T-helper 22 cell (primary cell): ENCODE measurements around the gene DLG5.

Experiments
- DNase-seq: peaks from one replicate; pipeline ENCODE4 v3.0.0-alpha.2; 2020; ENCODE audit warnings: low read depth

The DLG5 gene

DNA sequence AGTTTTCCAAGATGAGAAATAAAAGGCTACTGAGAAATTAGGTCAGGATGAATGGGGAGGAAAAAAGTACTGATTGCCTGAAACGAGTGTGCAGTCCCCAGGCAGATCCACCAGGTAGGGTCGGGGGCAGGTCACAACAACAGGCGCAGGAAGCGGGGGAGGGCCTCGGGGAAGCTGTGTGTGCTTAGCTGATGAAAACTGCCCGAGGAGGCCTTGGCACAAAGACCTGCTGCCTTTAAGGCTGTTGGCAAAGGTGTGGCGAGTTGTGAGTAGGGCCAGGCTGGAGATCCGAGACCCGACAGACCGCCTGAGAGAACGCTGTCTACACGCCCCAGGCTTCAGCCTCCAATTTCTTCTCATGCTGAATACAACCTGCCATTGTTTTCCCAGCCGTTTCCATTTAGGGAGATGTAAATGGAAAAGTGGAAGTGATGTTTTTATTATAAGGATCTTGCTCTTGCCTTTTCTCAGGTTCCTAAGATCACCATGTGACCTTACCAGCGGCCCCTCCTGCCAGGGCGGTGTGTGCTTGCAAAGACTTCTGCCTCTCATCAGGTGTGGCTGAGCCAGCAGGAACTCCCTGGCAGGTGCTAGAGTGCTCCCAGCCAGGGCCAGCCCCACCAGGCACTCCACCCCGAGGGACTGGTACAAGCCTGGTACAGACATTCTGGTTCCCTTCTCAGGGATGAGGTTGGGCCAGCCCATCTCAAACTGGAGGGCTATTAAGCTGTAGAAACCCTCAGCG, 60.8 kb downstream of the DLG5 start:
- DNase-seq = no peak

DNA sequence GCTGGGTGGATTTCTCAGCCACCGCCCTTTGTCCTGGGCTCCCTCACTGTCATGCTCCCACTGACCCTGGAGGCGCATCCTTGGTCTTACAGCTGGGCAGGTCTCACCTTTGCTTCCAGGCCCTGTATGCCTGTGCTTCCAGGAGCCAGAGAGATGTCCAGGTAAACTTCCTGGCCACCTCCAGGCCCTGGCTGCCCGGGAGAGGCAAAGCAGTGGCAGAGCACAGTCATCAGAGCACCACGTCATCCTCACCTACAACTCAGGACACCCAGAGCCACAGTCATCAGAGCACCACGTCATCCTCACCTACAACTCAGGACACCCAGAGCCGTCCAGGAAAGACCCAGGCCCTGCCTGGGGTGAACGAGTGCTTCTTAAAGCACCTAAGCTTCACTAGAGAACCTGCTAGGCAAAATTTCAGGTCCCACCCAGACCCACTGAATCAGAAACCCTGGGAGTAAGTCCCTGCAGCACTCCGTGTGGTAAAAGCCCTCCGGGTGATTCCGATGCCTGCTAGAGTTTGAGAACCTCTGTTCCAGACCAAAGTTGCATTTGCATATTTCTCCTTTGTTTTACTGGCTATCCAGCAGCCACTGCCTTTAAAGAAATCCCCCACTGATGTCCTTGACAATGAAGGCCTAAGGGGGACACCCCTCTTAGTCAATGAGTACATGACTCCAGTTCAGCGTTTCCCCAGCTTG, 62.3 kb downstream of the DLG5 start:
- DNase-seq = no peak

DNA sequence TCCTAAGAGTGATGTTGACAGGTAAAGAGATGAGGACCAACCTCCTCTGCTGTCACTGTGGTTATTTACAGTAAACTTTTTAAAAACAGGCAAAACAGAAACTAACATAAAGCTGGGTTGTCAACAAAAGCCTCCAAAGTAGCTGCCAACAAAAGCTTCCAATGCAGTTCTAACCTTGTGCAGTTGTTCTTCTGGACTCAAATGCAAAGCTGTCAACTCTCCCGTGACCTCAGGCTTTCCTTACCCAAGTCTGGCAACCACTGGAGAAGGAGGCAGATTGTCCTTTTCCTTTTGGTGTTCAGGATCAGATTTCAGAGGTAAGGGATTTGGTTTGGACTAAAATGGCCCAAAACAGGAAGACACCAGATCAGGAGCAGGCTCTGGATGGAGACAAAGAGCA, 63.1 kb downstream of the DLG5 start:
- no peak for DNase-seq

DNA sequence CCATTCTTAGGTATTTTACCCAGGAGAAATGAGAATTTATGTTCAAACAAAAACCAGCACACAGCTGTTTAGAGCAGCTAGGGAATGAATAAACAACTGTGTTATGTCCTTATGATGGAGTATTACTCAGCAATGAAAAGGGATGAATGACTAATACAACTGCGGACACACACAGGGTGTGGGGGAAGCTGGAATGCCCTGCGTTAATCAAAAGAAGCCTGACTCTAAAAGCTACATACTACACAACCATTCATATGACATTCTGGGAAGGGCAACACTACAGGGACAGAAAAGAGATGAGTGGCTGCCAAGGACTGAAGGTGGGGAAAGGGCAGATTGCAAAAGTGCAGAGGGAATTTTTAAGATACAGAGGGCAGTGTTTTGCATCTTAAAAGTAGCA, 64.0 kb downstream of the DLG5 start:
- DNase-seq = no peak

DNA sequence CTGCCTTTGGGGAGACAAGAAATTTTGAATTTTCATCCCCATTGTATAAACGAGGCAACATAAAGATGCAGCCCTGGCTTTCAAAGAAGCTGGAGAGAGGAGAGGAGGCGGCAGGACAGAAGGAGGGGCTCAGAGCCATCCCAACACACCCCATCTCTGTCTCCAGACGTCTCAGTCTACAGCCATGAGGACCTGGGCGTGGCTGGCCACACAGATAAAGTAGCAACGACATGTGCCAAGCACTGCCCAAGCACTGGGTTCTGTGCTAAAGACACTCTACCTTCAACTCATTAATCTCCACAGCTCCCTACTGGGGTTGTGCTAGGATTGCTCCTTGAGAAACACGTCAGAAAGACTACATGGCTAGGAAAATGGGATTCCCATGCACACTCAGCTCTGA, 65.2 kb downstream of the DLG5 start:
- DNase-seq = no peak

DNA sequence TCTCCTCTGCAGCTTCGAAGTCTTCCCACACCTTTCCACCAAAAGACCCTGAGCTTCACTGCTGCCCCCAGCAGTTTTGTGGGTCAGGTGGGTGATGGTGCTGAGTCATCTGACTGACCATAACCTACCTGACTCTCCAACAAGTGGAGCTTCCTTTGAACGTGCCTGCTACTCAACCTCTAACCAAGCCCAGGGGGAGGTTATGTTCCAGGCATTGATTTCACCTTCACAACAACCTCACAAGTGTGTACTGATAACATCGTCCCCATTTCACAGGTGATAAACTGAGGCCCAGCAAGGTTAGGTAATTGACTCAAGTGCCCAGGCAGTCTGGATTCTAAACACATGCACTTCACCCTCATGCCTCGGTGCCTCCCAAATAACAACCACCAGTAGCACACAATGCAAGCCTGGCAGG, 66.7 kb downstream of the DLG5 start:
- no peak for DNase-seq

DNA sequence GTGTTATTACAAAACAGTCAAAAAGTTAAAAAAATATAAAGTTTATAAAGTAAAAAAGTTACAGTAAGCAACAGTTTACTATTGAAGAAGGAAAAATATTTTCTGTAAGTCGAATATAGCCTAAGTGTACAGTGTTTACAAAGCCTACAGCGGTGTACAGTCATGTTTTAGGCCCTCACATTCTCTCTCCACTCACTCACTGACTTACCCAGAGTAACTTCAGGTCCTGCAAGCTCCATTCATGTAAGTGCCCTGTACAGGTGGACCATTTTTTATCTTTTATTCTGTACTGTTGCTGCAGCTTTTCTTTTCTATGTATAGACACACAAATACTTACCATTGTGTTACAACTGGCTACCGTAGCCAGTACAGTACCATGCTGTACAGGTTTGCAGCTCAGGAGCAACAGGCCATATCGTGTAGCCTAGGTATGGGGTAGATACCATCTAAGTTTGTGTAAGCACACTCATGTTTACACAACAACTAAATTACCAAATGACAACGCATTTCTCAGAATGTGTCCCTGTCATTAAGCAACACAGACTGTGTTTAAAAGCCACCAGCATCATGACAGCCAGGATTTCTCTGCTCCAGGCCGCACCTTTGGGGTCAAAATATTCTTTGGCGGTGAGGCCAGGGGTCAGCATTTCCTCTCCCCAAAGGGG, 67.2 kb downstream of the DLG5 start:
- no peak for DNase-seq

DNA sequence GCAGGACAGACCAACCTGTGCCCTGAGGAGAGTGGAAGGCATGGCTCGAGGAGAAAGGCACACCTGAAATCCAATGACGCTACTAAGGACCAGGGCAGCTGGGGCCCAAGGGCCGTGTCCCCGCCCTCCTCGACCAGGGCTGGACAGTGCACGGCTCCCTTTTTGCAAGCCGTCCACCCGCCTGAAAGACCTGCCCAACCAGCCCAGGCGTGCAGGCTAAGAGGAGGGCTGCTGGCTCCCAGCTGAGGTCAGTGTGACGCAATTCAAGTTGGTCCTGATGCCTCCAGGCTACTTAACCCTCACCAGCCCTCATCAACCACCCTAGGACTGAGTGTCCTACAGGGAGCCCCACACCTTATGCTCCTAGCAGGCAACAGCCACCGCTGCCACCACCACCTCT, 69.3 kb downstream of the DLG5 start:
- no peak for DNase-seq

DNA sequence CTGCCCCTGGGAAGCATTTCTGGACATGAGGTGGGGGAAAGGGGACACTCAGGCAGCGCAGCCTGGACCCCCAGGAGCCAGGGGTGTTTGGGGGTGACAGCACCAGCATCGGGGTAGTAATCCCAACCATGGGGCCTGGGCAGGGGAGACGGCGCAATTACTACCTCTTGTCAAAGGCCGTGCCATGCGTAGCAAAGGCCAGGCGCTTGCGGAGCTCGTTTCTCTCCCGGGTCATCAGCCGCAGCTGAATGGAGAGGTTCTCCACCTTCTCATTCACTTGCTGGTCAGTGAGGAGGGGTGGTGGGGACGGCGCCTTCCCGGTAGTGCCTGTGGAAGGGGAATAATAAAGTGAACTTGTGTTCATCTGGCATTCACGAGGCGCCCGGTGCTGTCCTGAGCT, 70.0 kb downstream of the DLG5 start:
- no peak for DNase-seq

DNA sequence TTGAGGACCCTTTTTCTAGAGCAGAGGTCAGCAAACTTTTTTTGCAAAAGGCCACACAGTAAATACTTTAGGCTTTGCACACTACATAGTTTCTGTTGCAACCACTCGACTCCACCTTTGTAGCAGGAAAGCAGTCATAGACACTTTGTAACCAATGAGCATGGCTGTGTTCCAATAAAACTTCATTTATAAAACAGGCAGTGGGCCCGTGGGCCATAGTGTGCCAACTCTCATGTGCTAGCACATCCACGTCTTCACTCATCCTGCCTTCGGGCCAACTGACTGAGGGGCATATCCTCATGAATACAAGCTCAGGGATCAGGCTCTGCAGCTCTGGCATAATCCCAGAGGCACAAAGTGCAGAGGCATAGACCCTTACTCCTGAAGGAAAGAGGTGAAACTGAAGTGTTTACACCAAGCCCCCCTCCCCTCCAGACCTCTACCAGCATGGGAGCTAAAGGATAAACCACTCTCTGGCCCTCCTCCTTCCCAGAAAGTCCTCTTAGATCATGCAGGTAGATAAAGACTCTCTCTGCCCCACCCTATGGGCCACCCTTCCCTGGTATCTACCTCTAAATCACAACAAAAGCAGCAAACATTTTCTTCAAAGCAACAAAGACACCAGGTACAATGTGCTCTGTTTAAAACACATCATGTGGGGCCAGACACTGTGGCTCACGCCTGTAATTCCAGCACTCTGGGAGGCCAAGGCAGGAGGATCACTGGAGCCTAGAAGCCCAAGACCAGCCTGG, 71.0 kb downstream of the DLG5 start:
- no peak for DNase-seq

DNA sequence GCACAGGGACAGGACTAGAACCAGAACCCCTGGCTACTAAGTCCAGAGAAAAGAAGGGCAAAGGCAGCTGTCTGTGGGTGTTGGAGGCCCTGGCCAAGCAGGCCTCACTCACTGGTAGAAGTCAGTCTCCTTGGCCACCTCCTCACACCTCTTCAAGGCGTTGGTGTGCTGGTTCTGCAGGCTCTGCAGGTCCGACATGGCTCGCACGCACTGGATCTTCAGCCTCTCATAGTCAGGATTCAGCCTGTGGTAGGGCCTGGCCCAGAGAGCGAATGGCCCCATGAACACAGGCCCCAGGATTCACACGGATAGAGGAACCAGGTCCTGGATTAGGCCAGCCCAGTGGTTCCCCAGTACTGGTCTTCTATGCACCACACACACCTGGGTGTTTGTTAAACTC, 72.4 kb downstream of the DLG5 start:
- no peak for DNase-seq

DNA sequence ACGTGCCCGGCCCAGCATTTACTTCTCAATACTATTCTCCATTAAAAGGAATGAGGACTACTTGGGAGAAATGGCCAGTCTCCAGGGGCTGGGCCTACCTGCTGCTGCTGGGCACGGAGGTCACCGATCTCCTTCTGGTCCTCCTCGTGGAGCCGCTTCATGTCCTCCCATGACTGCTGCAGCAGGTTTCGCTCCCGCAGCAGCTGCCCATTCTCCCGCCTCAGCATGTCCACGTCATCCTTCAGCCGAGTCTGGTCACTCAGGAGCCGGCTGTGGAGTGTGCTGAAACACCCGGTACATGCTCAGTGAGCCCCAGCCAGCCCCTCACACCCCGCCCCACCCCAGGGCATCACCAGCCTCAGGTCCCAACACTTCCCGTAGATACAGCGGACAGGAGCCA, 73.3 kb downstream of the DLG5 start:
- DNase-seq = no peak

DNA sequence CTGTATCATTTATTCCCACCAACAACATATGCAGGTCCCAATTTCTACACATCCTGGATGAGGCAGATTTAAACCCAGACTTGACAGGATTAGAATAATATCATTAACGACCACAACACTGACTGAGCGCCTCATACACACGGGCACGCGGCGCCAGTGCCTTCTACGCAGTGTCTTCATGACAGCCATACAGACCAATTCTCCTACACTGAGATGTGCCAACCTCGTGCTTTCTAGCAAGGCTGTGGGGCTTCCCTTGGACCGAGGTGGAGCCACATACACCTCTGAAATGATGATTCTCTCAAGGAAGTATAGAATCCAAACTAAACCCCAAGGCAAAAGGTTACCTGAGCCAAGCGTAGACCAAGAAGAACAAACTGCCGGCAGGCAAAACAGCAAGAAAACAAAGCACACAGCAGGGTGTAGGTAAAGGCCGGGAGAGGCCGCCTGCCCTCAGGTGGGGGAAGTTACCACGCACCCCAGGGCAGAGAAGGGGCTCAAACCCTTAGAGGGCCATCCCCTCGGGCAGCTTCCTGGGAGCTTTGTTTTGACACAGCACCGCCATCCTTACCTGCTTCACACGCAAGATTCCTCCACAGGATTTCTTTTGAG, 75.8 kb downstream of the DLG5 start:
- no peak for DNase-seq

DNA sequence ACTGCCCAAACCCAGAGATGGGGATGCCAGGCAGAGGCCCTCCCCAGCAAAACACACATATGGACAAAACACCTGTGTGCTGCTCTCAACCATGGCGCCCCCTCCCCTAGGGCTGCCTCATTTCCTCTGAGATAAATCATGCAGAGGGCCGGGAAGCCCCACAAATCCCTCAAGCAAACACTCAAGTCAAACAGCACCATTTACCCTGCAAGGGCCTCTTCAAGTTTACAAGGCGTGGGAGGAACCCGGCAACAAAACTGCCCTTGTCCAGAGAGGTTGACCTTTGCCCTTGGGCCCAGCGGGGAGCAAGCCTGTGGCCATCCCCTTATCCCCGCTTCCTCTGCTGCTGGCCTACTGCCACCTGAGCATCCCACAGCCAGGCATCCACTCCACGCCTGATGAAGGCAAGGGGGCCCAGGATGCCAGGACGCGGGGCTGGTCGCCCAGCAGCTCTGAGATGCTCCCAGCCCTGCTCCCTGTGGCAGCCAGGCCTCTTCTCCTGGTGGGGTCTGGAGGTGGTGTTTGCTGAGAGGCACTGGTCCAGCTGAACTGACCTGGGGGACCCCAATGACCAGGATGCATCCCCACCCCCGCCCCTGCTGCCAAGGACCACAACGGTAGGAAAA, 77.4 kb downstream of the DLG5 start:
- no peak for DNase-seq

DNA sequence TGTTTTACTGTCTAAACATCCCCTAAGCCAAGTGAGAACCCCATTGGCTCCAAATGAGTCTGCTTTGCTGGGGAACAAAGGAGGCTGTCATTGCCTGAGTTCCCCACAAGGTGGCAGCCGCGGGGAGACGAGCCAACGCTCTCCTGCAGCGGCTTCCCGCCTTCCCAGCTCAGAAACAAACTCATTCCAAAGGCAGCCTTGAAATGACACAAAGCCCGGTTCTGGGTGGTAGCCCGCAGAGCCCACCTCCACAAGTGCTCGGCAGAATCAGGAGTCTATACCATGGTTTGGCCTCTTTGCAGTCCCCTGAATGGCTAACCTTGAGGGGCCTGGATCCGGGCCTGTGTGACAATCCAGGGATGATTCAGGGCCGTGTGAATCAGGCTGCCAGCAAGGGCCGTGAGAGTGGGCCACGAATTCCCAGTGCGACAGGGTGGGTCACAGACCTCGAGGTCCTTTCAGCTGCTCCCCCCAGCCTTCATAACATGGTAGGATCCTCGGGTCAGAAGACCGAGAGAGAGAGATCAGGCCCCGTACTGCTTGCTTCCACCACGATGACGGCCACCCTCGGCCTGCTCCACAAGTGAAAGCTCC, 79.7 kb downstream of the DLG5 start:
- DNase-seq = peak; percentile 19

DNA sequence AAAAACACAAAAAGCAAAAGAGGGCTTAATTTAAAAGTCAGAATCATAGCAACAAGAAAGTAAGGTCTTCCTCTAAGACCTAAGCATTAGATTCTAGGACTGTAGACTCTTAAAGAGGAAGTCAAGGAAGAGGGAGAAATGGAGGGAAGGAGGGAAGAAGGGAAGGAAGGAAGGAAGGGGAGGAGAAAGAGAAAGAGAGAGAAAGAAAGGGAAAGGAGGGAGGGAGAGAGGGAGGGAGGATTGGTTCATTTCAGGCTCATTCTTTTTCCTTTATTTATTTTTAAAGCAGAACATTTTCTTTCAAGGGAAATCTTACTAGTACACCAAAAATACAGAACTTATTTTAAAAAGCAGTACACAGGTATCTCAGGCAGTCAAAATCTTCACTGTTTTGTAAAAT, 81.1 kb downstream of the DLG5 start:
- DNase-seq = no peak

DNA sequence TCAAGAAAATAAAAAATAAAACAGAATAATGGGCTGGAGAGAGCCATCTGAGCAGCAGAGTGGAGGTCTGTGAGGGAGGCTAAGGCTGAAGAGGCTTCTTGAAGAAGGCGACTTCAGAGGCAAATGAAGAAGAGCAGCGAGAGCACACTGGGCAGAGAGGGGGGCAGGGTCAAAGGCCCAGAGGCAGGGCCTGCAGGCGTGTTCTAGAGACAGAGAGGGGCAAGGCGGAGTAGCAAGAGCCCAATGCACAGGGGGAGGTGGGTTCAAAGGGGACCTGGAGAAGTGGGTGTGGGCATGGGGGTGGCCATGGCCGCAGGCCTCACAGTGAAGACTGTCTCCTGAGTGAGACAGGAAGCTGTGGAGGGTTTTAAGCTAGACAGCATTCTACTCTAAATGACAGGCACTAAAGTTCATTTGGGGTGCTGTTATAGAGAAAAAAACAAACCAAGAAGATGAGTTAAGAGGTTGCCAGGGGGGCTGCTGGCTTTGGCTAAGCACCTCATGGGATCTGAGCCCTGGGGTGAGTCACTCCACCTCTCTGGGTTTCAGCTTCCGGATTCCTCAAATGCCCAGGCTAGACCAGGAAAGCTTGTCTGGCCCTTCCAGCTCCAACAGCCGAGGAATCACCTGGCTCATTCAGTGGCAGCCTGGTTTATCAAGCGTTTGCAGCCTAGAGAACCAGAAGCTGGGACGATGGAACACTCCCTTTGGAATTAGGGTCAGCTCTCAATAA, 81.7 kb downstream of the DLG5 start:
- DNase-seq = no peak

DNA sequence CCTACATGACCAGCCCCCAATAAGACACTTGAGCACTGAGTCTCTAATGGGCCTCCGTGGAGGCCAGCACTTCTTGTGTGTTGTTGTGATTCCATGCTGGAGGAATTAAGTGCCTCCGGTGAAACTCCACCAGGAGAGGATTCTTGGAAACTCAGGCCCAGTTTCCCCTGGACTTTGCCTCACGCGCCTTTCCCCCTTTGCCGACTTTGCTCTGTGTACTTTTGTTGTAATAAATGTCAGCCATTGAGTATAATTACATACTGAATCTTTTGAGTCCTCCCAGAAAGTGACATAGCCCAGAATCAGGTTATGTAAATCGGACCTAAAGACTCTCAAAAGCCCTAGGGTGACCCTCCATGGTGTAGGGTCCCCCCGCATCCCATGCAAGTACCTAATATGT, 82.4 kb downstream of the DLG5 start:
- no peak for DNase-seq

DNA sequence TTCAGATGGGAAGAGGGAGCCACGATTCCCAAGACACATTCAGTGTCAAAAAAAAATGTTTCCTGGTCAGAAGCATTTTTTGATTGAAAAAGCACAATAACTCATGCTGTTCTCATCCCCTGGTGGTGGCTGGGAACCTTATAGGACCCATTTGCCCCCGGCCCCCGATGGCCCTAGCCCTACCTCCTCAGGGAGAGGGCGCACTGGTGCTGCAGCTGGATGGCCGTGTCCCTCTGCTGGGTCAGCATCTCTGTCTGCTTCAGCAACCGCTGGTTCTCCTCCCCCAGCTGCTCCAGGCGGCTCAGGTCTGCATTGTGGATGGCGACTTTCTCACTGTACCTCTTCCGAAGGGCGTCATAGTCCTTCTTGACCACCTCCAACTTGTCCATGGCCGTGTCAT, 83.3 kb downstream of the DLG5 start:
- no peak for DNase-seq

DNA sequence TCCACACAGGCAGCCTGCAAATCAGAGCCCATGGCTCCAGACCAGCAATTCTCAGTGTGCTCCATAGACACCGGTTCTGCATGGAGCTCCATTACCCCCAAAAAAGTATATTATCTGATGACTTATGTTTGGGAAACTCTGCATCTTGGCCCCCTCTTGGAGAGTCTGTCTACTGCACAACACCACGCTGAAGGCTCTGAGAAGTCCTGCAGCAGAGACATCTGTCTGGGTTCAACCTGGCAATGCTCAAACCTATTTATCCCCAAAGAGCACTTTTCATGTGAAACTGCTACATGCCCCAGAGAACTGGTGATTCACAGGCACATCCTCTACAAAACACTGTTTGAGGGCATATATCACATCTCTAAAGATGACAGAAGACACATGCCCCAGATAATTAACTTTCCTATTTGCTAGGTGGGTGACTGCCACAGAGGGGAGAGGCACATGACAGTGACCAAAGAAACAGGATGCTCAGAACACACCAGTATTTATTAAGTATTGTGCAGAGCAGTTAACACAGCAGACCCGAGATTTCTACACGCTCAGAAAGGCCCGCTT, 83.8 kb downstream of the DLG5 start:
- no peak for DNase-seq
